Left ventricle myocardium superior (tissue), 1 donor: ENCODE results near the gene PCBP3. TPM values are rescaled to one million over a fixed set of nuclear protein-coding genes. Genes with fewer than 3 reads are reported as not detected.

ENCODE experiments used
- ATAC-seq: fragments of 200-7000 bp; cut with Tn5 transposase; one replicate; pipeline ENCODE4 v1.9.1; 2020; ENCODE audit warnings: mild to moderate bottlenecking, moderate library complexity
- DNase-seq: peaks from one replicate; pipeline ENCODE4 v3.0.0-alpha.2; 2020
- intact Hi-C: fragments of 100-400 bp; cut with micrococcal nuclease; formaldehyde crosslinking; loops from one replicate; pipeline ENCODE4 v1.11.0; 2022
- total RNA-seq: library from RNA; stranded (reverse); fragmentation: NEBNext Ultra II Directional; extraction: Animal tissue kit (Norgen Biotek cat#: 25700); gene quantifications from one replicate; pipeline ENCODE4 v1.2.1, GENCODE V29; 2021
- donor health status: DM: no; HTN: yes; CAD: no; lungs with severe emphysema.

The PCBP3 gene
- total RNA-seq, 1 donor from 2014 or later: 2.7 TPM

- ATAC-seq: no peak
- intact Hi-C loops: no loop called here
- DNase-seq: no peak
Observed at GRCh38 chr21:45900034-45900868, 256.7 kb downstream of the PCBP3 start.

GRCh38 chr21:45901061-45901690 is 257.7 kb downstream of the PCBP3 start:
- no peak for DNase-seq
- intact Hi-C loops: no loop called here

GRCh38 chr21:45902292-45902995 is 258.9 kb downstream of the PCBP3 start:
- ATAC-seq (no peak), DNase-seq (no peak)
- intact Hi-C loops: no loop called here

More at GRCh38 chr21:45901061-45901690, 257.7 kb downstream of the PCBP3 start:
- ATAC-seq: no peak

- ATAC-seq (no peak), DNase-seq (no peak)
- intact Hi-C loops: no loop called here
Observed at GRCh38 chr21:45905196-45905595, 261.7 kb downstream of the PCBP3 start.

- intact Hi-C loops: no loop called here
- ATAC-seq (no peak), DNase-seq (no peak)
Observed at GRCh38 chr21:45906196-45906805, 262.8 kb downstream of the PCBP3 start.

- DNase-seq (no peak), ATAC-seq (no peak)
- intact Hi-C loops: no loop called here
Observed at GRCh38 chr21:45906859-45907258, 263.3 kb downstream of the PCBP3 start.

GRCh38 chr21:45908536-45909237 is 265.2 kb downstream of the PCBP3 start:
- ATAC-seq: no peak
- intact Hi-C loops: no loop called here
- DNase-seq: no peak

GRCh38 chr21:45909238-45909988 is 265.9 kb downstream of the PCBP3 start:
- intact Hi-C loops: no loop called here
- ATAC-seq: no peak
- DNase-seq: no peak

- intact Hi-C loops: no loop called here
- DNase-seq: no peak
- ATAC-seq: peak; percentile 17
Observed at GRCh38 chr21:45910155-45910547, 266.6 kb downstream of the PCBP3 start.

GRCh38 chr21:45910548-45911221 is 267.2 kb downstream of the PCBP3 start:
- intact Hi-C loops: no loop called here
- DNase-seq (peak; percentile 60), ATAC-seq (peak; percentile 40)

GRCh38 chr21:45911806-45912325 is 268.3 kb downstream of the PCBP3 start:
- DNase-seq: no peak
- ATAC-seq: no peak
- intact Hi-C loops: no loop called here

- DNase-seq (no peak), ATAC-seq (no peak)
- intact Hi-C loops: no loop called here
Observed at GRCh38 chr21:45912611-45913417, 269.3 kb downstream of the PCBP3 start.

- intact Hi-C loops: no loop called here
- ATAC-seq (no peak), DNase-seq (no peak)
Observed at GRCh38 chr21:45913418-45913765, 269.9 kb downstream of the PCBP3 start.

GRCh38 chr21:45913886-45914285 is 270.4 kb downstream of the PCBP3 start:
- DNase-seq: no peak
- intact Hi-C loops: no loop called here
- no peak for ATAC-seq

- intact Hi-C loops: no loop called here
- ATAC-seq (no peak), DNase-seq (no peak)
Observed at GRCh38 chr21:45914321-45914845, 270.9 kb downstream of the PCBP3 start.

- ATAC-seq: no peak
- intact Hi-C loops: no loop called here
- DNase-seq: no peak
Observed at GRCh38 chr21:45916011-45916840, 272.7 kb downstream of the PCBP3 start.
